Stomach (tissue), 9 donors: ENCODE data around the gene APMAP. TPM values are rescaled to one million over a fixed set of nuclear protein-coding genes. Genes with fewer than 3 reads are reported as not detected.
"Not testable (repeated sequence)": the region's sequence is repeated elsewhere in the genome, so short reads cannot be mapped to it uniquely, and the experiment has no call there.

Source experiments
- DNase-seq, 2 donors: peaks; one replicate each; pipeline versions ENCODE4 v3.0.0 to v3.0.0-alpha.2; 2013 to 2019
- H3K27ac ChIP-seq, 5 donors: fragments of 200-600 bp in 4 of 5; sonication (generic) in 4 of 5; one replicate each; pipeline ENCODE4 v1.5.1; 2013 to 2019; ENCODE audit warnings: mild to moderate bottlenecking in 1 of 5, moderate library complexity in 1 of 5
- H3K27me3 ChIP-seq, 3 donors: fragments of 200-600 bp; sonication (generic); one replicate each; pipeline ENCODE4 v1.5.1; 2017 to 2019; ENCODE audit warnings: mixed run types in 1 of 3
- H3K36me3 ChIP-seq, 4 donors: fragments of 200-600 bp; sonication (generic); 1 replicate in 3 of 4; 2 replicates in 1 of 4; pipeline ENCODE4 v1.5.1; 2016 to 2019
- H3K4me1 ChIP-seq, 4 donors: fragments of 200-600 bp; sonication (generic); one replicate each; pipeline ENCODE4 v1.5.1; 2016 to 2019
- H3K4me3 ChIP-seq, 4 donors: fragments of 200-600 bp; sonication (generic) in 3 of 4; one replicate each; pipeline ENCODE4 v1.5.1; 2016 to 2019; ENCODE audit warnings: mild to moderate bottlenecking in 1 of 4
- H3K9me3 ChIP-seq, 4 donors: fragments of 200-600 bp; sonication (generic); one replicate each; pipeline ENCODE4 v1.5.1; 2016 to 2019
- CTCF ChIP-seq, 7 experiments: fragments of 450-650 bp in 4 of 7; fragments of 200-600 bp in 3 of 7; sonication (generic) in 3 of 7; IDR thresholded peaks; one replicate each; pipeline ENCODE4 v1.5.1; 2016 to 2019; ENCODE audit warnings: antibody characterized with exemption in 7 of 7, control low read depth in 2 of 7, mild to moderate bottlenecking in 1 of 7
- EP300 ChIP-seq: sonication (generic); formaldehyde crosslinking; IDR thresholded peaks from one replicate; pipeline ENCODE4 v1.6.1; 2017; ENCODE audit warnings: antibody characterized with exemption
- POLR2A ChIP-seq, 4 donors: fragments of 450-650 bp; IDR thresholded peaks; one replicate each; pipeline ENCODE4 v1.6.1; 2016; ENCODE audit warnings: antibody characterized with exemption in 4 of 4, control low read depth in 2 of 4, mild to moderate bottlenecking in 1 of 4, moderate library complexity in 1 of 4
- POLR2AphosphoS5 ChIP-seq, 3 donors: sonication (generic); formaldehyde crosslinking; IDR thresholded peaks; one replicate each; pipeline ENCODE4 v1.6.1; 2016; ENCODE audit warnings: antibody characterized with exemption in 3 of 3
- WGBS, 5 donors: extraction: QIAGEN DNeasy Blood & Tissue Kit in 3 of 5; methylation state at CpG; one replicate each; pipeline versions ENCODE4 v1.1.5 to v1.1.7; 2013 to 2018; 5-methylcytosine and 5-hydroxymethylcytosine counted together
- intact Hi-C: fragments of 100-400 bp; cut with DNase I; formaldehyde crosslinking; loops from one replicate; pipeline ENCODE4 v1.15.1; 2023; ENCODE audit warnings: low total_unique reads
- polyA plus RNA-seq, 3 donors: library from polyadenylated mRNA; stranded (reverse); fragments of 200-250 nt; gene quantifications; one replicate each; pipeline ENCODE4 v1.2.3, GENCODE V29; 2013
- total RNA-seq, 5 donors: library from RNA; depleted of rRNA; stranded (reverse); fragments of >200 nt; gene quantifications; one replicate each; pipeline versions ENCODE4 v1.1.0 to v1.2.3, GENCODE V29; 2014 to 2016
- donor health status: healthy with polysubstance abuse.
- donor health status: Bipolar disorder and iron deficiency.
- donor health status: healthy.

APMAP gene
- total and polyA plus RNA-seq, 8 donors = 12.3 to 55.6 (median 32.1) TPM

- Histone ChIP-seq H3K9me3 (peaks cover 4 to 20% (median 10%) of the 10 kb centered on the region in 4 donors), H3K36me3 (peaks cover 0 to 7% (median 2%) of the 10 kb centered on the region in 4 donors), H3K4me3 (peak overlapping the region; percentile 9 to 38 (median 34)), H3K27me3 (peaks cover 0 to 14% (median 0%) of the 10 kb centered on the region in 3 donors), H3K27ac (peak overlapping the region; percentile 50 to 74 (median 64)), H3K4me1 (peaks cover 0 to 11% (median 0%) of the 10 kb centered on the region in 4 donors)
- TF ChIP-seq EP300 (no peak), POLR2AphosphoS5 (IDR thresholded peaks at IDR 0.05) (no peak), CTCF (IDR thresholded peaks at IDR 0.05) (no peak), POLR2A (IDR thresholded peaks at IDR 0.05) (no peak)
- DNase-seq = peak in 1 of 2 donors; percentile 24
- intact Hi-C loops = no loop called here
- 49 to 78% (median 68%) methylated on average over 2 to 12 of the region's 12 CpGs for WGBS, 5 donors
These were observed 42.3 kb downstream of the APMAP start for GRCh38 chr20:24950128-24950835.

GRCh38 chr20:24949756-24950127 lies 42.8 kb downstream of the APMAP start:
- TF ChIP-seq POLR2AphosphoS5 (IDR thresholded peaks at IDR 0.05) = no peak
- no peak for TF ChIP-seq POLR2A (IDR thresholded peaks at IDR 0.05)
- TF ChIP-seq CTCF (IDR thresholded peaks at IDR 0.05) = no peak
- TF ChIP-seq EP300 = no peak
- intact Hi-C loops = no loop called here
- H3K9me3 ChIP-seq = peaks cover 4 to 26% (median 10%) of the 10 kb centered on the region in 4 donors
- peak overlapping the region; percentile 50 to 74 (median 64) for H3K27ac ChIP-seq
- H3K36me3 ChIP-seq = peaks cover 0 to 7% (median 2%) of the 10 kb centered on the region in 4 donors
- H3K27me3 ChIP-seq = peaks cover 0 to 14% (median 0%) of the 10 kb centered on the region in 3 donors
- H3K4me1 ChIP-seq = peaks cover 0 to 11% (median 0%) of the 10 kb centered on the region in 4 donors
- DNase-seq = peak in 1 of 2 donors; percentile 24
- H3K4me3 ChIP-seq = peak overlapping the region; percentile 9 to 38 (median 34)
- WGBS, 5 donors = 16 to 35% (median 29%) methylated on average over 4 to 6 of the region's 6 CpGs

- H3K27me3 ChIP-seq = peaks cover 0 to 14% (median 0%) of the 10 kb centered on the region in 3 donors
- WGBS, 5 donors = 62 to 71% (median 70%) methylated on average over 12 to 20 of the region's 20 CpGs
- peak within 1 kb of the TSS; percentile 9 to 38 (median 34) for H3K4me3 ChIP-seq
- DNase-seq = peak; percentile 49 to 71
- peaks cover 0 to 7% (median under 1%) of the 10 kb centered on the region in 4 donors for H3K36me3 ChIP-seq
- H3K9me3 ChIP-seq = peaks cover 4 to 32% (median 10%) of the 10 kb centered on the region in 4 donors
- intact Hi-C loops = no loop called here
- H3K27ac ChIP-seq = peak within 1 kb of the TSS; percentile 50 to 74 (median 64)
- peaks cover 0 to 9% (median 0%) of the 10 kb centered on the region in 4 donors for H3K4me1 ChIP-seq
- TF ChIP-seq EP300 (no peak), POLR2A (IDR thresholded peaks at IDR 0.05) (no peak), POLR2AphosphoS5 (IDR thresholded peaks at IDR 0.05) (no peak)
These were observed 43.4 kb downstream of the APMAP start, which contains the start of gene CST7 for GRCh38 chr20:24948939-24949679. TSS of gene CST7 (plus strand) at chr20:24949269. CDS start at chr20:24949506, 237 bp downstream.

- peaks cover 4 to 32% (median 10%) of the 10 kb centered on the region in 4 donors for H3K9me3 ChIP-seq
- H3K4me1 ChIP-seq, intact Hi-C loops, H3K36me3 ChIP-seq, H3K4me3 ChIP-seq, DNase-seq: not testable (repeated sequence)
- H3K27ac ChIP-seq = peak overlapping the region in 2 of 5 donors; percentile 22 to 74
- H3K27me3 ChIP-seq = peaks cover 0 to 14% (median 0%) of the 10 kb centered on the region in 3 donors
- WGBS, 5 donors = 58 to 82% (median 73%) methylated on average over 3 to 4 of the region's 4 CpGs
These were observed 44.1 kb downstream of the APMAP start for GRCh38 chr20:24948396-24948938.

- H3K27ac ChIP-seq, H3K36me3 ChIP-seq, H3K4me3 ChIP-seq, DNase-seq, H3K4me1 ChIP-seq, intact Hi-C loops: not testable (repeated sequence)
- 73 to 82% (median 80%) methylated on average over 1 of the region's 1 CpG for WGBS, 5 donors
- peaks cover 0 to 14% (median 0%) of the 10 kb centered on the region in 3 donors for H3K27me3 ChIP-seq
- H3K9me3 ChIP-seq = peaks cover 4 to 38% (median 12%) of the 10 kb centered on the region in 4 donors
These were observed 46.2 kb downstream of the APMAP start for GRCh38 chr20:24946376-24946775.
